Thoracic aorta (tissue), 2 donors: Measurements from ENCODE around the gene RPUSD4. TPM values are rescaled to one million over a fixed set of nuclear protein-coding genes. Genes with fewer than 3 reads are reported as not detected.

Experiments
- ATAC-seq: fragments of 150-250 bp; one replicate; pipeline ENCODE4 v1.8.0; 2017; ENCODE audit warnings: low read depth; ENCODE audit not compliant: insufficient number of reproducible peaks, low FRiP score
- DNase-seq: peaks from one replicate; pipeline ENCODE4 v3.0.0-alpha.2; 2020; ENCODE audit warnings: low spot score
- H3K27ac ChIP-seq, 2 donors: fragments of 200-600 bp; sonication (generic); 1 replicate in 1 of 2; 2 replicates in 1 of 2; pipeline ENCODE4 v1.5.1; 2016; ENCODE audit warnings: mild to moderate bottlenecking in 2 of 2, moderate library complexity in 2 of 2
- H3K27me3 ChIP-seq: fragments of 200-600 bp; sonication (generic); replicated peaks from 2 replicates; pipeline ENCODE4 v1.6.0; 2016; ENCODE audit warnings: mild to moderate bottlenecking; ENCODE audit not compliant: insufficient read depth
- H3K36me3 ChIP-seq: fragments of 200-600 bp; sonication (generic); one replicate; pipeline ENCODE4 v1.5.1; 2016
- H3K4me1 ChIP-seq, 2 donors: fragments of 200-600 bp; sonication (generic); 1 replicate in 1 of 2; 2 replicates in 1 of 2; pipeline versions ENCODE4 v1.5.1 to v1.6.0; 2016; ENCODE audit warnings: low read depth in 2 of 2, mild to moderate bottlenecking in 1 of 2; ENCODE audit not compliant: control insufficient read depth in 1 of 2
- H3K4me3 ChIP-seq: fragments of 200-600 bp; sonication (generic); 2 replicates; pipeline ENCODE4 v1.5.1; 2016; ENCODE audit warnings: mild to moderate bottlenecking
- H3K9me3 ChIP-seq: fragments of 200-600 bp; sonication (generic); 2 replicates; pipeline ENCODE4 v1.5.1; 2016
- total RNA-seq, 2 donors: library from RNA; depleted of rRNA; stranded (reverse); fragments of >200 nt; gene quantifications; one replicate each; pipeline versions ENCODE4 v1.1.0 to v1.2.3, GENCODE V29; 2016
- TF ChIP-seq, protein P1 (sequence below): fragments of 200-600 bp; sonication (generic); IDR thresholded peaks from one replicate; pipeline ENCODE4 v1.5.1; 2019; ENCODE audit warnings: antibody characterized with exemption

Gene RPUSD4
- total RNA-seq, 2 donors from 2014 or later = 6.0 to 34.8 TPM

DNA sequence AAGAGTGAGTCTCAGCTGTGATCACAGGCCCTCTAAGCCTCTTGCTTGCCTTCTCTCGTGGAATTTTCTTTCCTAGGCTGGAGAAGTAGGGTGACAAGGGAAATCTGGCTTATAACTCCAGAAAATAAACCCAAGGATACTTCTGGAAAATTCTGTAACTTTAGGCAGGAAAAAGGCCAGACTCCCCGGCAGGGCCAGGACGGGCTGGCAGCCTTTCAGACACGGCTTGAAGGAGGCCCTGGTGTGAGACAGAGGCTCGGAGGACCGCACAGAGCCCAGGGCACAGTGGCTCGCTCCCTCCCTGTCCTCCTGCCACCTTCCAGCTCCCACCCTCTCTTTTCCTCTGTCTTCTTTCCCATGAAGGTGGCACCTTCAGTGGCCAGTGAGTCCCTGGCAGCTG, 19.1 kb downstream of the RPUSD4 start:
- Histone ChIP-seq H3K27ac (no peak overlapping the region), H3K4me3 (no peak overlapping the region), H3K4me1 (no peaks in the 10 kb centered on the region), H3K27me3 (no peaks in the 10 kb centered on the region), H3K9me3 (no peaks in the 10 kb centered on the region), H3K36me3 (no peaks in the 10 kb centered on the region)
- ATAC-seq (no peak), DNase-seq (no peak)
- TF ChIP-seq, protein P1, sequence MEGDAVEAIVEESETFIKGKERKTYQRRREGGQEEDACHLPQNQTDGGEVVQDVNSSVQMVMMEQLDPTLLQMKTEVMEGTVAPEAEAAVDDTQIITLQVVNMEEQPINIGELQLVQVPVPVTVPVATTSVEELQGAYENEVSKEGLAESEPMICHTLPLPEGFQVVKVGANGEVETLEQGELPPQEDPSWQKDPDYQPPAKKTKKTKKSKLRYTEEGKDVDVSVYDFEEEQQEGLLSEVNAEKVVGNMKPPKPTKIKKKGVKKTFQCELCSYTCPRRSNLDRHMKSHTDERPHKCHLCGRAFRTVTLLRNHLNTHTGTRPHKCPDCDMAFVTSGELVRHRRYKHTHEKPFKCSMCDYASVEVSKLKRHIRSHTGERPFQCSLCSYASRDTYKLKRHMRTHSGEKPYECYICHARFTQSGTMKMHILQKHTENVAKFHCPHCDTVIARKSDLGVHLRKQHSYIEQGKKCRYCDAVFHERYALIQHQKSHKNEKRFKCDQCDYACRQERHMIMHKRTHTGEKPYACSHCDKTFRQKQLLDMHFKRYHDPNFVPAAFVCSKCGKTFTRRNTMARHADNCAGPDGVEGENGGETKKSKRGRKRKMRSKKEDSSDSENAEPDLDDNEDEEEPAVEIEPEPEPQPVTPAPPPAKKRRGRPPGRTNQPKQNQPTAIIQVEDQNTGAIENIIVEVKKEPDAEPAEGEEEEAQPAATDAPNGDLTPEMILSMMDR = no peak

DNA sequence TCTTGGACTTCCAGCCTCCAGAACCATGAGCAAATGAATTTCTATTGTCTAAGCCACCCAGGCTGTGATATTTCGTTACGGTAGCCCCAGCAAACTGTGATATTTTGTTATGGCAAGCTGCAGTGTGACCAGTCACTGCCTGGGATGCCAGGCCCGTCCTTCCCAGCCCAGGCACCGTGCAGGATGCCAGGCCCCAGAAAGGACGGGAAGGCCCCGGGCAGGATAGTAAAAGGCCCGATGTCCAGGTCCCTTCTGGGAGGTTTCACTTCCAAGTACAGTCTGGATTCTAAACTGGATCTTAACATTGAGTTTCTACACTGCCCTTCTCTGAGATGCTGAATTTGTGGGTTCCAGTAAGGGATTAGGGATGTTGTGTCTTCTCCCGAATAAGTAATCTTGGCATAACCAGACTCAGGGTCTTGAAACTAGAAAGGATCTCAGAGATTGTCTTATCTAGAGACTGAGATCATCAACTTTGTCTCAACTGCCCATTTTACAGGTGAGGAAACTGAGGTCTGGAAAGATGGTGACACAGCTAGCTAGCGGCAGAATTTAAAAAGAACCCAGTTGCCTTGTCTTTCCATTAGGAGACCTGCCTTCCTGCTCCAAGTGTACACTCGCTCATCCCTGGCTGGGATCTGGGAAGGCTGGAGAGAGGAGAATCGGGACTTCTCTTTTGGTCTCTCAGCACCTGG, 19.9 kb downstream of the RPUSD4 start:
- no peaks in the 10 kb centered on the region for H3K36me3 ChIP-seq
- TF ChIP-seq, protein P1 = no peak
- H3K27ac ChIP-seq = no peak overlapping the region
- H3K27me3 ChIP-seq = no peaks in the 10 kb centered on the region
- H3K4me3 ChIP-seq = no peak overlapping the region
- no peak for ATAC-seq
- no peaks in the 10 kb centered on the region for H3K4me1 ChIP-seq
- DNase-seq = no peak
- no peaks in the 10 kb centered on the region for H3K9me3 ChIP-seq

DNA sequence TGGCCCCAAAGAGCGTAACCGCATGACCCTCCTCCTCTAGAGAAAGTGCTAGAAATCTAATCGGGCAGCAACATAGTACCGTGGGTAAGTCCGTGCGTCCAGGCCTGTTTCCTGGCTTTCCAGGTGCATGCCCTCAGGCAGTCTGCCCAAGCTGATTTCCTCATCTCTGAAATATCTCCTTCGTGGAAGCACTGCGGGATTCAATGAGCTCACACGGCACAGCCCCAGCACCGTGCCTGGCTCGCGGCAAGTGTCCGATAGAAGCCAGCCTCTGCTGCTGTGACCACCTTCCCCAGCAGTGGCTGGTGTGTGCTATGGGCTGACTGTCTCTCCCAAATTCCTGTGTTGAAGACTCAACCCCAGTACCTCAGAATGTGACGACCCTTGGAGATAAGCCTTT, 20.7 kb downstream of the RPUSD4 start:
- ATAC-seq = no peak
- H3K36me3 ChIP-seq = no peaks in the 10 kb centered on the region

DNA sequence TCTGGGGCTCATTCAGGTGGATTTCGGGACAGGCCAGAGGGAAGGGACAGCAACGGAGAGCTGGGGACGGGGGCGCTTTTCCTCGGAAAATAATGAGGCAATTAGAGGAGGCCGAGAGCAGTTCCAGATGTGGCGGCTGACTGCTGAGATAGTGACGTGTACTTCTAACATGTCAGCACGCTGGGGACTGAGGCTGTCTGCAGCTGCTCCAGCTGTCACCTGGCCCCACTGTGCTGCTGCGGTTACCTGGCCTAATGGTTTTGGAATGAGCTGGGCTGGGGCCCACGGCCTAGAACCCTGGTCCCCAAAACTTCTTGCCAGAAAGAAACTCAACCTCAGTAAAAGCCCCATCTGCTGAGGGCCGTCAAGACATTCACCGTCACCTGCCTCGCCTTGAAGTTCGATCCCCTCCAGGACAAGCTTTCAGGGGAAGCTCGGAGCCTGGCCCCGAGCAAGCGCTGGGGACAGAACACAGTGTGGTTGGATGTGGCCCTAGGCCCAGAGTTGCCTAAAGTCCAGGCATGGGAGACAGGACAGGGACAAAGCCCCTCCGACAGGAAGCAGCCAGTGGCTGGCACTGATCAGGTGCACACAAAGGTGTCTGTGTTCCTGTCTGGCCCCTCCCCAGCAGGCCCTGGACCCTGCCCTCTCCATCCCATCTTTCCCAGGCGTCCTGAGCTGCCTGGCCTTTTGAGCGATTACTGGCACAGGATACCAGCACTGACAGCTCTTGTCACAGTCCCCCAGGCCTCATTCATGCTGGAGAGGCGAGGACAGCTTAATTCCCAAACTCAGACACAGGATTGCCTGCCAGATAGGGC, 22.1 kb downstream of the RPUSD4 start:
- no peak overlapping the region for H3K4me3 ChIP-seq
- H3K4me1 ChIP-seq = no peaks in the 10 kb centered on the region
- no peak for DNase-seq
- H3K36me3 ChIP-seq = no peaks in the 10 kb centered on the region
- H3K9me3 ChIP-seq = no peaks in the 10 kb centered on the region
- ATAC-seq = no peak
- H3K27ac ChIP-seq = no peak overlapping the region
- no peaks in the 10 kb centered on the region for H3K27me3 ChIP-seq
- TF ChIP-seq, protein P1 = no peak

More for the DNA sequence above, 20.7 kb downstream of the RPUSD4 start:
- no peaks in the 10 kb centered on the region for H3K9me3 ChIP-seq
- TF ChIP-seq, protein P1 = no peak
- no peak overlapping the region for H3K27ac ChIP-seq
- no peak overlapping the region for H3K4me3 ChIP-seq
- no peak for DNase-seq
- no peaks in the 10 kb centered on the region for H3K27me3 ChIP-seq
- no peaks in the 10 kb centered on the region for H3K4me1 ChIP-seq

DNA sequence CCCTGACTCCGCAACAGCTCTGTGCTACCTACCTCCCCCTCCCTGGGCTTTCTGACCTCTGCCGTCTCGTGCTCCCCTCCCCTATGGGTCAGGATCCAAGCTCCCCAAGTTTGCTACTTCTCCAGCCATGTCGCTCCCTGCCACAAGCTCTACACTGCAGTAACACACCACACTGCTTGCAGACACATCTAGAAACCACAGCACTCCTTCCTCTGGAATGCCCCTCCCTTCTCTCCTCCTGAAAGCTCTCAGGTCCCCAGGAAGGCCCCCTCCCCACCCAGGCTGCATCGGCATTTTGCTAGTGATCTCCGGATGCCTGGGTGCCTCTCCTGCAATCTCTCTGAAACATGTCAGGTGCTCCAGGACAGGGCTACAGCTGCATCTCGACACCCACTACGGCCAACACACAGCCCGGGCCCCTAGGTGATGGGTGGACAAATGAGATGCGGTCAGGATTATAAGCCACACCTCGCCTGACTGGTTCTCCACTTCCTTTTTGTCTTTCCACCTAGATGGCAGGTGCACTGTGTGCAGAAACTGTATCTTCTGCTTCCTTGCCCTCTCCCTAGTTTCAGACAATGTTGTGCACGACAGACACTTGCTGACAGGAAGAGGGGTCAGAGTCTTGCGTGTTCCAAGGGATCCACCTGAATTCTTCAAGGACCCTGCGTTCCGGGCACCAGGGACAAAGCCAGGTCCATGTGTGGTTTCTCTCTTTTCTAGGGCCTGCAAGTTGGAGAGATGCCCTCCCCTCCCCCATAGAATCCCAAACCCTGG, 22.9 kb downstream of the RPUSD4 start:
- Histone ChIP-seq H3K9me3 (no peaks in the 10 kb centered on the region), H3K4me1 (no peaks in the 10 kb centered on the region), H3K27ac (no peak overlapping the region), H3K4me3 (no peak overlapping the region), H3K36me3 (no peaks in the 10 kb centered on the region), H3K27me3 (no peaks in the 10 kb centered on the region)
- DNase-seq (no peak), ATAC-seq (no peak)
- TF ChIP-seq, protein P1 = no peak
